Measurements from ENCODE around the gene PRAC1.

DNA sequence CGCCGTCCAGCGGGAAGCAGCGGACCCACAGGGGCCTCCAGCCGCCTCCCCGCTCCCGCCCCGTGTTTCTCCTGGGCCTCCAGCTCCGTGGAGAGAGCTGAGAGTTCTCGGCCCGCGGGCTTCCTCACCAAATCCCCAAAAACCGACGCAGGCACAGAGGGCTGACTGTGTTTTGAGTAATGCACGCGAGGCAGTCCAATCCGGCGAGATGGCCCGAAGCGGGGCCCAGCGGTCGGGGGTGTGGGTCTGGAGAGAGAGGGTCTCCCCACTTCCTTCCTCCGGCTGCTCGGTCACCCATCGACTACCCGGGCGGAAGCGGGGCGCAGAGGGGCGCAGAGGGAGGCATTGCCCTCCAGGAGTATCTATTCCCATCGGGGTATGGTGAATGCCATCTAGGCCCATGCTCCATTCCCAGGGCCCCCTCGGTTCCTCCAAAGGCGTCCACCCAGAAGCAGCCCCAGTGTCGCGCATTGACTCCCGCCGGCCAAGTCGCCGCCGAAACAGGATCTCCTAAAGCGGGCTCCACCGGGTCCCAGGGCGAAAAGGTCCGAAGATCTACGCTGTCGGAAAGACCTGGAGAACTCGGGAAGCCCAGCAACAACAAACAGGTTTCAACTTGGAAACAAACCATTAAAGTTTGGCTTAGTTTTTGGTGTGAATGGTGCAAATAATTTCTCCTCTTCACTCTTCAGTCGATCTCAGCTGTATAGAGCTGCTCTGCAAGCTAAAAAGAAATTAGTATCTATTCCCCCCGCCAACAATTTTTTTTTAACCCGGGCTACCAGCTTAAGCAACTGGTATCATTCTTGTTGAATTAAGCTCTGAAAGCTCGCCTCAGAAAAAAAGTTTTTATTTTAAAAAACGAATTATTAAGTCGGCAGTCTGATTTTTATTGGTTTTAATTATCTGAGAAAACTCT lies 25.4 kb upstream of the PRAC1 start:
- TF ChIP-seq POLR2A (IDR thresholded peaks at IDR 0.05; ENCODE audit: extremely low read depth, insufficient read length) = no peak
- TF ChIP-seq, protein P1, sequence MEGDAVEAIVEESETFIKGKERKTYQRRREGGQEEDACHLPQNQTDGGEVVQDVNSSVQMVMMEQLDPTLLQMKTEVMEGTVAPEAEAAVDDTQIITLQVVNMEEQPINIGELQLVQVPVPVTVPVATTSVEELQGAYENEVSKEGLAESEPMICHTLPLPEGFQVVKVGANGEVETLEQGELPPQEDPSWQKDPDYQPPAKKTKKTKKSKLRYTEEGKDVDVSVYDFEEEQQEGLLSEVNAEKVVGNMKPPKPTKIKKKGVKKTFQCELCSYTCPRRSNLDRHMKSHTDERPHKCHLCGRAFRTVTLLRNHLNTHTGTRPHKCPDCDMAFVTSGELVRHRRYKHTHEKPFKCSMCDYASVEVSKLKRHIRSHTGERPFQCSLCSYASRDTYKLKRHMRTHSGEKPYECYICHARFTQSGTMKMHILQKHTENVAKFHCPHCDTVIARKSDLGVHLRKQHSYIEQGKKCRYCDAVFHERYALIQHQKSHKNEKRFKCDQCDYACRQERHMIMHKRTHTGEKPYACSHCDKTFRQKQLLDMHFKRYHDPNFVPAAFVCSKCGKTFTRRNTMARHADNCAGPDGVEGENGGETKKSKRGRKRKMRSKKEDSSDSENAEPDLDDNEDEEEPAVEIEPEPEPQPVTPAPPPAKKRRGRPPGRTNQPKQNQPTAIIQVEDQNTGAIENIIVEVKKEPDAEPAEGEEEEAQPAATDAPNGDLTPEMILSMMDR (IDR thresholded peaks at IDR 0.05; ENCODE audit: low read depth, low read length) = no peak

Data from NB4 (cell line).